Smooth muscle cell of the coronary artery (primary cell): ENCODE results near the gene KLHDC7A. TPM values are rescaled to one million over a fixed set of nuclear protein-coding genes. Genes with fewer than 3 reads are reported as not detected.

Source experiments
- total RNA-seq: library from RNA; depleted of rRNA; stranded (reverse); fragments of >200 nt; gene quantifications from 2 replicates; pipeline ENCODE4 v1.2.3, GENCODE V29; 2014; ENCODE audit warnings: low replicate concordance

KLHDC7A gene
- not detected in 2 replicates for total RNA-seq

DNA sequence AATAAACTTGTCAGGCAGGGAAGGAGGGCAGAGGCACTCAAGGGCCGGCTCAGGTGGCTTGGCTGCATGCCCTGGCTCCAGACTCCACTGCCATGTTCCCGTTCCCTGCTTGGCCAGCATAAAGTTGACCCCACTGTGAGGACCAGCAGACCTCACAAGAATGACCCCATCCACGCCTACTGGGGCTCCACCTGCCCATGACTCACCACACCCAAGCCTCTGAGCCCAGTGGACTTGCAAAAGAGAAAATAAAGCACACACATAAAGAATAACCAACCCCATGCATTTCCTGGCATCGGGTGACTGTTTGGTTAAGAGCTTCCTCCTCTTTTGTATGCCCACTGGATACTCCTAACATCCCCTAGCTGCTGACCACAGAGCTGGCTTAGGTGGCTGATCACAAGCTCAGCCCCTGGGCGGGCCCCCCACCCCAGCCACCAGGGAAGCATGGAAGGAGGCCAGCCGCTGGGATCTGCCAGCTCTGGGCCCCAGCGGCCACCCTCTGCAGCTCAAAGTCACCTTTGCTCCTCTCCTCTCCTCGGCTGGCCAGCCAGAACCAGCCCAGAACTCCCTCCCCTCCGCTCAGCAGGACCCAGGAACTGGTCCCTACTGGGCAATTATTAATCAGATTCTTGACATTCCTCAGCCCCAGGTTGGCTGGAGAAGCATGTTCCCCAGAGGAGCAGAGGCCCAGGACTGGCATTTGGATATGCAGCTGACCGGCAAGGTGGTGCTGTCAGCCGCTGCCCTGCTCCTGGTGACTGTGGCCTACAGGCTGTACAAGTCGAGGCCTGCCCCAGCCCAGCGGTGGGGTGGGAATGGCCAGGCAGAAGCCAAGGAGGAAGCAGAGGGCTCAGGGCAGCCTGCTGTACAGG lies at the start of gene KLHDC7A:
Gene KLHDC7A (plus strand): TSS at position 616 of the 875 bp plus-strand sequence. CDS start 52 bp downstream, at position 668.

Other genes starting within 250 kb of the KLHDC7A start
- gene PAX7, start 149.9 kb downstream of the KLHDC7A start, total RNA-seq: not detected in 2 replicates